Activated CD4-positive, alpha-beta memory T cell treated with anti-CD3 and anti-CD28 coated beads for 36 hours (primary cell): ENCODE measurements around the gene GPX6. TPM values are rescaled to one million over a fixed set of nuclear protein-coding genes. Genes with fewer than 3 reads are reported as not detected.
A peak's percentile ranks its signal among the peaks of the same experiment; 100 is the strongest.
"Not testable (repeated sequence)": the region's sequence is repeated elsewhere in the genome, so short reads cannot be mapped to it uniquely, and the experiment has no call there.

Source experiments
- CTCF ChIA-PET: fragments of 350-600 bp; sonication (Branson Sonifier 250); formaldehyde crosslinking; loops from one replicate; lab custom pipeline; 2021; ENCODE audit warnings: antibody characterized with exemption, inconsistent platforms; lab: Charles Lee
- POLR2A ChIA-PET: fragments of 350-600 bp; sonication (Branson Sonifier 250); formaldehyde crosslinking; loops from one replicate; lab custom pipeline; 2021; ENCODE audit warnings: antibody characterized with exemption; lab: Charles Lee
- DNase-seq: peaks from one replicate; pipeline ENCODE4 v3.0.0-alpha.2; 2020
- H3K27ac Mint-ChIP-seq: one replicate; pipeline ENCODE4 v1.8.0; 2021; ENCODE audit warnings: mixed read lengths
- H3K27me3 Mint-ChIP-seq: one replicate; pipeline ENCODE4 v1.8.0; 2021; ENCODE audit warnings: mixed read lengths
- H3K36me3 Mint-ChIP-seq: one replicate; pipeline ENCODE4 v1.8.0; 2021; ENCODE audit warnings: mixed read lengths
- H3K4me1 Mint-ChIP-seq: one replicate; pipeline ENCODE4 v1.8.0; 2021; ENCODE audit warnings: low read depth, mixed read lengths
- H3K4me3 Mint-ChIP-seq: one replicate; pipeline ENCODE4 v1.8.0; 2021; ENCODE audit warnings: mild to moderate bottlenecking, mixed read lengths
- H3K9me3 Mint-ChIP-seq: one replicate; pipeline ENCODE4 v1.8.0; 2021; ENCODE audit warnings: mixed read lengths
- intact Hi-C: fragments of 100-400 bp; cut with micrococcal nuclease; formaldehyde crosslinking; loops from one replicate; pipeline ENCODE4 v1.15.1; 2023
- total RNA-seq, 2 experiments: library from RNA; stranded (reverse); gene quantifications; one replicate each; pipeline ENCODE4 v1.2.3, GENCODE V29; 2021

The GPX6 gene
- total RNA-seq, 2 experiments from 2014 or later: not detected

- Mint-ChIP-seq H3K9me3 (peaks cover 2% of the 10 kb centered on the region), H3K27me3 (peaks cover 62% of the 10 kb centered on the region), H3K4me3 (peak overlapping the region; percentile 56), H3K4me1 (peaks cover 16% of the 10 kb centered on the region), H3K27ac (no peak overlapping the region), H3K36me3 (no peaks in the 10 kb centered on the region)
- intact Hi-C loops: no loop called here
- peak; percentile 23 for DNase-seq
- ChIA-PET POLR2A (no interaction called here), CTCF (no interaction called here)
These were observed 25.2 kb downstream of the GPX6 start for GRCh38 chr6:28490205-28490890.

DNA sequence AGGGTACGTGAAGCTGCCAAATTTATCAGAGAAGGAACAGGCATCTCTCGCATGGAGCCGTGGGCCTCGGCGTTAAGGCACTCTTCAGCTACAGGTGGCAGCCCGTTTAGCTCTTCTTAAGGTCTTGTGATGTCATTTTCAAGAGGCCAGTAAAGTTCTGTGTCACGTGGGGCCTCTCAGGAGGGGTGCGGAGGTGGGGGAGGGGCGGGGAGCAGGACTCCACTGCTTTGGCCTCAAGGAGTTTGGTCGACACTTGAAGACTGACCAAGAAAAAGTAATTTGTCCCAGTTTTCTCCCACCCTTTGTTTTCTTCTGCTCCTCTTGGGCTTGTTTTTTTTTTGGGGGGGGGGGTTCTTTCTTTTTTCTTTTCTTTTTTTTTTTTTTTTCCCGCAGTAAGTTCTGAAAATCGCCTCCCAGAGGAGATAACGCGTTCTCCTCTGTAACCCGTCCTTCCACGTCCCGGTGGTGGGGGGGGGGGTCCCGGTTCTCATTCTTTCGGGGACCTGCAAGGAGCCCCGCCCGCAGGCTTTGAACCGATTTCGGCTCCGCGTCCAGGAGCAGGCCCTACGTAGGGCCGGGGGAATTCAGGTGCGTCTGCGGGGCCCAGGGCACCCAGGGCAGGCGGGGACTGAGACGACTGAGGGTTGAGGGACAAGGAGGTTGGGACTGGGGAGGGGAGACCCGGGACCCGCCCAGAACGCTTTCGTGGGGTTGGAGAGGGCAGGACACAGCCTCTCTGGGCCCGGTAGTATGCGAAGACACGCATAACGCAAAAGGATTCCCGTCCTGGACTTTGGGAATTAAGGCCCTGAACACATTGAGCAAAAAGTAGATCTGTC is 26.0 kb downstream of the GPX6 start:
- no peak overlapping the region for H3K27ac Mint-ChIP-seq
- H3K4me1 Mint-ChIP-seq: peaks cover 16% of the 10 kb centered on the region
- ChIA-PET POLR2A (no interaction called here), CTCF (no interaction called here)
- peak; percentile 66 for DNase-seq
- H3K9me3 Mint-ChIP-seq: peaks cover 2% of the 10 kb centered on the region
- intact Hi-C loops: loop anchor here (5.0 kb wide), 2 partner anchors 53 to 92 kb away; partner anchors contain the start of gene ZSCAN12
- H3K27me3 Mint-ChIP-seq: peaks cover 63% of the 10 kb centered on the region
- peak overlapping the region; percentile 56 for H3K4me3 Mint-ChIP-seq
- no peaks in the 10 kb centered on the region for H3K36me3 Mint-ChIP-seq

DNA sequence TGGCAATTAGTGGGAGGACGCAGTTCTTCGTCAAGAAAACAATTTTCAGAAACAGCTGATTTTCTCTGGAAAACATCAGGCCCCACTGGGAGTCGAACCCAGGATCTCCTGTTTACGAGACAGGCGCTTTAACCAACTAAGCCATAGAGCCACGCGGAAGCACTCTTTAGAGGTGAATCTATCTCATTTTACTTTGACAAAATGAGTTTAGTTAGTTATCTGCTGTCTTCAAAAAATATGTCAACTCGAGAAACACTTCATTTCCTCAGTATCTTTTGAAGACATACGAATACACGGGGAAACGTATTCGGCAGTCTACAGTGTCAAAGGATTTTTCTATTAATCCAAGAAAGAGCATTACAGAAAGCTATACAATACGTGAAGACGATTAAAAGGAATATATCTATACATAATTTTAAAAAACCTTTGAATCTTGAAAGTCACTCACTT is 26.7 kb downstream of the GPX6 start:
- H3K4me3 Mint-ChIP-seq: peak overlapping the region; percentile 56

GRCh38 chr6:28486988-28487742 is 28.4 kb downstream of the GPX6 start:
- H3K27me3 Mint-ChIP-seq: peaks cover 61% of the 10 kb centered on the region
- no peak overlapping the region for H3K27ac Mint-ChIP-seq
- peaks cover 16% of the 10 kb centered on the region for H3K4me1 Mint-ChIP-seq
- no peak overlapping the region for H3K4me3 Mint-ChIP-seq
- DNase-seq: no peak
- H3K36me3 Mint-ChIP-seq: no peaks in the 10 kb centered on the region
- POLR2A ChIA-PET: no interaction called here
- intact Hi-C loops: loop anchor here (5.0 kb wide), 2 partner anchors 55 to 90 kb away; partner anchors contain the start of gene ZSCAN12
- CTCF ChIA-PET: no interaction called here
- peaks cover 2% of the 10 kb centered on the region for H3K9me3 Mint-ChIP-seq

More for the DNA sequence above, 26.7 kb downstream of the GPX6 start:
- intact Hi-C loops: loop anchor here (5.0 kb wide), 2 partner anchors 53 to 92 kb away; partner anchors contain the start of gene ZSCAN12
- POLR2A ChIA-PET: no interaction called here
- Mint-ChIP-seq H3K4me1 (peaks cover 16% of the 10 kb centered on the region), H3K9me3 (peaks cover 2% of the 10 kb centered on the region), H3K27ac (peak overlapping the region; percentile 38), H3K36me3 (no peaks in the 10 kb centered on the region), H3K27me3 (peaks cover 63% of the 10 kb centered on the region)
- CTCF ChIA-PET: no interaction called here
- DNase-seq: peak; percentile 42

DNA sequence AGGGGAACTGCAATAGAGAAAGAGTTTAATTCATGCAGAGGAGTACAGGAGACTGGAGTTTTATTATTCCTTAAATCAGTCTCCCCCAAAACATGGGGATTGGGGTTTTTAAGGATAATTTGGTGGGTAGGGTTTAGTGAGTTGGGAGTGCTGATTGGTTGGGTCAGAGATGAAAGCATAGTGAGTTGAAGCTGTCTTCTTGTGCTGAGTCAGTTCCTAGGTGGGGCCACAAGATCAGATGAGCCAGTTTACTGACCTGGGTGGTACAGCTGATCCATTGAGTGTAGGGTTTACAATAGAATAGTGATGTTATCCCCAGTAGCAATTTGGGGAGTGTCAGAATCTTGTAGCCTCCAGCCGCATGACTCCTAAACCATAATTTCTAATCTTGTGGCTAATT is 29.1 kb downstream of the GPX6 start:
- Mint-ChIP-seq H3K9me3 (peaks cover 2% of the 10 kb centered on the region), H3K4me1 (peaks cover 13% of the 10 kb centered on the region), H3K27ac (no peak overlapping the region), H3K4me3 (no peak overlapping the region), H3K27me3 (peaks cover 59% of the 10 kb centered on the region), H3K36me3 (no peaks in the 10 kb centered on the region)
- intact Hi-C loops: loop anchor here (5.0 kb wide), 2 partner anchors 56 to 89 kb away; partner anchors contain the start of gene ZSCAN12
- ChIA-PET POLR2A (no interaction called here), CTCF (no interaction called here)
- no peak for DNase-seq

DNA sequence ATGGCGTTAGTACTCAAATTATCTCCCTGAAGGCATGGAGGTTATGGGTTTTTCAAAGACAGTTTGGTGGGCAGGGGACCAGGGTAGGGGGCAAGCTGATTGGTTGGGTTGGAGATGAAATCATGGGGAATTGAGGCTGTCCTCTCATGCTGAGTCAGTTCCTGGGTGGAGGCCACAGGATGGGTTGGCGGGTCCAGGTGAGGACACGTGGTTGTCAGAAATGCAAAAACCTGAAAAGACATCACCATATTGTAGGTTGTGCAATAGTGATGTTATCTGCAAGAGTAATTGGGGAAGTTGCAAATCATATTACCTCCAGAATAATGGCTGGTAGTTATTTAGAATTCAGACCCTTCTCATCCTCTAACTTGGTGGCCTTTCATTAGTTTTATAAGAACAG is 30.1 kb downstream of the GPX6 start:
- POLR2A ChIA-PET: no interaction called here
- DNase-seq: no peak
- Mint-ChIP-seq H3K4me1 (peaks cover 11% of the 10 kb centered on the region), H3K27me3 (peaks cover 62% of the 10 kb centered on the region), H3K9me3 (peaks cover 2% of the 10 kb centered on the region), H3K27ac (no peak overlapping the region), H3K4me3 (no peak overlapping the region), H3K36me3 (no peaks in the 10 kb centered on the region)
- CTCF ChIA-PET: no interaction called here
- intact Hi-C loops: loop anchor here (5.0 kb wide), 2 partner anchors 57 to 88 kb away; partner anchors contain the start of gene ZSCAN12

DNA sequence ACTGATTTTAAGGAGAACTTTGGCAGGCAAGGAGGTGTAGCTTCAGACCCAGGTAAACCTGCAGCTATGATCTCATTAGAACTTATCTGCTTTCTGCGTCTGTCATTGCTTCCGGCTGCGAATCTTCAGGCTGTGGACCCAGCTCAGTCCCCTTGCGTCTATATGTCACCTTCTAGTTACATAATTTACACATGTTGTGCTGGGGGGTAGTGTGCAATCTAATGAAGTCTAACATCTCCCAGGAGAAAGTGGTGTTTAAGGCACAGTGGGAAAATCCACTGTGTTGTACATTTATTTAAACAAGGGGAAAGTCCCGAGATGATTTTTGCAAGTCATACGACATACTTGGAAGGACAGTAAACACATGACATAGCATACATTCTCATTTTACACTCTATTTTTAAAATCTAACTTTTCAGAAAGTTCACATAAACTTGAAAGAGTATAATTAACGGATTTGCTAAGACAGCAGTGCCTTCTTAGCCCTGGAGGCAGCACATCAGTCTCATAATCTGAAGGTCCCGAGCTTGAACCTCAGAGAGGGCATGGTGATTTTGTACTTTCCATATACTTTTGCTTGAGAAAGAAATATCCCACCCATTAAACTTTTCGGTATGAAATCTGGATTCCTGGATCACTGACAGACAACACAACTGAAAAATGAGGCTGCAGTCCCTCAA is 35.2 kb downstream of the GPX6 start:
- no peaks in the 10 kb centered on the region for H3K4me1 Mint-ChIP-seq
- H3K27ac Mint-ChIP-seq: no peak overlapping the region
- ChIA-PET POLR2A (no interaction called here), CTCF (no interaction called here)
- intact Hi-C loops: no loop called here
- no peaks in the 10 kb centered on the region for H3K36me3 Mint-ChIP-seq
- no peak for DNase-seq
- no peak overlapping the region for H3K4me3 Mint-ChIP-seq
- no peaks in the 10 kb centered on the region for H3K9me3 Mint-ChIP-seq
- peaks cover 56% of the 10 kb centered on the region for H3K27me3 Mint-ChIP-seq

- Mint-ChIP-seq H3K9me3 (no peaks in the 10 kb centered on the region), H3K36me3 (no peaks in the 10 kb centered on the region), H3K27me3 (peaks cover 58% of the 10 kb centered on the region), H3K27ac (no peak overlapping the region), H3K4me1 (peaks cover 7% of the 10 kb centered on the region), H3K4me3 (no peak overlapping the region)
- DNase-seq: no peak
- intact Hi-C loops: no loop called here
- POLR2A ChIA-PET: no interaction called here
- CTCF ChIA-PET: no interaction called here
These were observed 37.1 kb downstream of the GPX6 start for GRCh38 chr6:28478518-28478917.

- Mint-ChIP-seq H3K27me3 (peaks cover 45% of the 10 kb centered on the region), H3K9me3 (no peaks in the 10 kb centered on the region), H3K27ac (no peak overlapping the region), H3K4me3 (peak overlapping the region; percentile 36), H3K4me1 (peaks cover 7% of the 10 kb centered on the region), H3K36me3 (peaks cover 3% of the 10 kb centered on the region)
- ChIA-PET CTCF (no interaction called here), POLR2A (no interaction called here)
- intact Hi-C loops: no loop called here
- DNase-seq: no peak
These were observed 41.0 kb downstream of the GPX6 start for GRCh38 chr6:28474441-28475219.

DNA sequence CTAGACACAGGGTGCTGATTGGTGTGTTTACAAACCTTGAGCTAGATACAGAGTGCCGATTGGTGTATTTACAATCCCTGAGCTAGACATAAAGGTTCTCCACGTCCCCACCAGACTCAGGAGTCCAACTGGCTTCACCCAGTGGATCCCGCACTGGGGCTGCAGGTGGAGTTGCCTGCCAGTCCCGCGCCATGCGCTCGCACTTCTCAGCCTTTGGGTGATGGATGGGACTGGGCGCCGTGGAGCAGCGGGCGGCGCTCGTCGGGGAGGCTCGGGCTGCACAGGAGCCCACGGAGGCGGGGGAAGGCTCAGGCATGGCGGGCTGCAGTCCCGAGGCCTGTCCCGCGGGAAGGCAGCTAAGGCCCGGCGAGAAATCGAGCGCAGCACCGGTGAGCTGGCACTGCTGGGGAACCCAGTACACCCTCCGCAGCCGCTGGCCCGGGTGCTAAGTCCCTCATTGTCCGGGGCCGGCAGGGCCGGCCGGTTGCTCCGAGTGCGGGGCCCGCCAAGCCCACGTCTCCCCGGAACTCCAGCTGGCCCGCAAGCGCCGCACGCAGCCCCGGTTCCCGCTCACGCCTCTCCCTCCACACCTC is 46.3 kb downstream of the GPX6 start:
- H3K4me1 Mint-ChIP-seq, H3K4me3 Mint-ChIP-seq, H3K27ac Mint-ChIP-seq, H3K36me3 Mint-ChIP-seq, H3K9me3 Mint-ChIP-seq, intact Hi-C loops, CTCF ChIA-PET, POLR2A ChIA-PET, DNase-seq: not testable (repeated sequence)
- peaks cover 38% of the 10 kb centered on the region for H3K27me3 Mint-ChIP-seq

- Mint-ChIP-seq H3K27ac (no peak overlapping the region), H3K9me3 (no peaks in the 10 kb centered on the region), H3K27me3 (peaks cover 40% of the 10 kb centered on the region), H3K4me1 (no peaks in the 10 kb centered on the region), H3K4me3 (no peak overlapping the region), H3K36me3 (peaks cover 3% of the 10 kb centered on the region)
- ChIA-PET CTCF (no interaction called here), POLR2A (no interaction called here)
- no peak for DNase-seq
- intact Hi-C loops: no loop called here
These were observed 47.5 kb downstream of the GPX6 start for GRCh38 chr6:28468056-28468455.
